WTC11 (cell line): ENCODE data around the gene FAM204A. TPM values are rescaled to one million over a fixed set of nuclear protein-coding genes. Genes with fewer than 3 reads are reported as not detected.
A peak's percentile ranks its signal among the peaks of the same experiment; 100 is the strongest.

Experiments used
- ATAC-seq: fragments of 200-7000 bp; cut with Tn5 transposase; 2 replicates; pipeline ENCODE4 v1.10.0; 2021; ENCODE audit warnings: mild to moderate bottlenecking, moderate library complexity
- CTCF ChIA-PET: fragments of 300-600 bp; sonication (Branson Sonifier 250); formaldehyde crosslinking; loops from one replicate; lab custom pipeline; 2021; ENCODE audit warnings: antibody characterized with exemption; lab: Charles Lee
- POLR2A ChIA-PET: fragments of 350-600 bp; sonication (Branson Sonifier 250); formaldehyde crosslinking; loops from one replicate; lab custom pipeline; 2021; ENCODE audit warnings: antibody characterized with exemption; lab: Charles Lee
- DNase-seq: peaks from one replicate; pipeline ENCODE4 v3.0.0; 2021; ENCODE audit warnings: low spot score
- H3K27ac Mint-ChIP-seq: 2 replicates; pipeline ENCODE4 v1.8.0; 2021; ENCODE audit warnings: mixed read lengths
- H3K27me3 Mint-ChIP-seq: 2 replicates; pipeline ENCODE4 v1.8.0; 2021; ENCODE audit warnings: low read depth, mild to moderate bottlenecking, moderate library complexity, mixed read lengths
- H3K36me3 Mint-ChIP-seq: 2 replicates; pipeline ENCODE4 v1.8.0; 2021; ENCODE audit warnings: mixed read lengths
- H3K4me1 Mint-ChIP-seq: 2 replicates; pipeline ENCODE4 v1.8.0; 2022; ENCODE audit warnings: mixed read lengths
- H3K4me3 Mint-ChIP-seq: 2 replicates; pipeline ENCODE4 v1.8.0; 2021; ENCODE audit warnings: mild to moderate bottlenecking, moderate library complexity, mixed read lengths
- H3K9me3 Mint-ChIP-seq: 2 replicates; pipeline ENCODE4 v1.8.0; 2021; ENCODE audit warnings: mixed read lengths
- ATF1 ChIP-seq: sonication (generic); formaldehyde crosslinking; IDR thresholded peaks from 2 replicates; pipeline ENCODE4 v1.8.1; 2023; ENCODE audit warnings: mild to moderate bottlenecking, moderate library complexity, missing genetic modification reagents
- ATF3 ChIP-seq: sonication (generic); formaldehyde crosslinking; conservative IDR thresholded peaks from 2 replicates; pipeline ENCODE4 v1.8.1; 2022; ENCODE audit warnings: mild to moderate bottlenecking, missing genetic modification reagents
- ATF6 ChIP-seq: sonication (generic); formaldehyde crosslinking; IDR thresholded peaks from 2 replicates; pipeline ENCODE4 v1.8.1; 2023; ENCODE audit warnings: mild to moderate bottlenecking, missing genetic modification reagents
- CREM ChIP-seq: sonication (generic); formaldehyde crosslinking; IDR thresholded peaks from 2 replicates; pipeline ENCODE4 v1.8.1; 2022; ENCODE audit warnings: mild to moderate bottlenecking, missing genetic modification reagents, moderate library complexity
- ERG ChIP-seq: fragments of 250-450 bp; sonication (Bioruptor Pico); IDR thresholded peaks from 2 replicates; pipeline ENCODE4 v1.8.0; 2021; ENCODE audit warnings: mild to moderate bottlenecking
- FOXP1 ChIP-seq: sonication (generic); formaldehyde crosslinking; IDR thresholded peaks from 2 replicates; pipeline ENCODE4 v1.8.0; 2022; ENCODE audit warnings: missing genetic modification reagents, mild to moderate bottlenecking, moderate library complexity, borderline replicate concordance
- IRF1 ChIP-seq: sonication (generic); formaldehyde crosslinking; IDR thresholded peaks from 2 replicates; pipeline ENCODE4 v1.8.0; 2023; ENCODE audit warnings: missing genetic modification reagents
- IRF2 ChIP-seq: sonication (generic); formaldehyde crosslinking; IDR thresholded peaks from 2 replicates; pipeline ENCODE4 v1.8.0; 2022; ENCODE audit warnings: low read depth, missing genetic modification reagents, borderline replicate concordance
- MAX ChIP-seq: sonication (generic); formaldehyde crosslinking; IDR thresholded peaks from 2 replicates; pipeline ENCODE4 v1.8.0; 2022; ENCODE audit warnings: mild to moderate bottlenecking, missing genetic modification reagents
- MXD4 ChIP-seq: fragments of 250-450 bp; sonication (Bioruptor Pico); IDR thresholded peaks from 2 replicates; pipeline ENCODE4 v1.8.0; 2021; ENCODE audit warnings: mild to moderate bottlenecking, moderate library complexity, borderline replicate concordance
- MYBL2 ChIP-seq: sonication (generic); formaldehyde crosslinking; IDR thresholded peaks from 2 replicates; pipeline ENCODE4 v1.8.1; 2023; ENCODE audit warnings: mild to moderate bottlenecking, moderate library complexity, missing genetic modification reagents
- NR2C2 ChIP-seq: sonication (generic); formaldehyde crosslinking; IDR thresholded peaks from 2 replicates; pipeline ENCODE4 v1.8.0; 2022; ENCODE audit warnings: mild to moderate bottlenecking, missing genetic modification reagents
- SMAD3 ChIP-seq: sonication (generic); formaldehyde crosslinking; IDR thresholded peaks from 2 replicates; pipeline ENCODE4 v1.8.0; 2022; ENCODE audit warnings: missing genetic modification reagents, mild to moderate bottlenecking, borderline replicate concordance
- USF2 ChIP-seq: sonication (generic); formaldehyde crosslinking; IDR thresholded peaks from 2 replicates; pipeline ENCODE4 v1.8.1; 2023; ENCODE audit warnings: mild to moderate bottlenecking, missing genetic modification reagents, moderate library complexity
- ZBTB21 ChIP-seq: sonication (generic); formaldehyde crosslinking; IDR thresholded peaks from 2 replicates; pipeline ENCODE4 v1.8.1; 2023; ENCODE audit warnings: mild to moderate bottlenecking, missing genetic modification reagents, borderline replicate concordance
- ZNF138 ChIP-seq: sonication (generic); formaldehyde crosslinking; conservative IDR thresholded peaks from 2 replicates; pipeline ENCODE4 v1.8.1; 2022; ENCODE audit warnings: mild to moderate bottlenecking, moderate library complexity, missing genetic modification reagents
- ZNF317 ChIP-seq: sonication (generic); formaldehyde crosslinking; IDR thresholded peaks from 2 replicates; pipeline ENCODE4 v1.8.1; 2023; ENCODE audit warnings: low read depth, mild to moderate bottlenecking, moderate library complexity, missing genetic modification reagents, borderline replicate concordance
- ZNF396 ChIP-seq: fragments of 250-450 bp; sonication (Bioruptor Pico); IDR thresholded peaks from 2 replicates; pipeline ENCODE4 v1.8.0; 2021; ENCODE audit warnings: mild to moderate bottlenecking, moderate library complexity, borderline replicate concordance
- ZNF512 ChIP-seq: sonication (generic); formaldehyde crosslinking; IDR thresholded peaks from 2 replicates; pipeline ENCODE4 v1.8.1; 2022; ENCODE audit warnings: missing genetic modification reagents, borderline replicate concordance
- total RNA-seq: library from RNA; stranded (reverse); gene quantifications from 3 replicates; pipeline ENCODE4 v1.2.3, GENCODE V29; 2021

The FAM204A gene
- total RNA-seq, 1 experiment from 2014 or later = 33.3 TPM

- TF ChIP-seq NR2C2 (no peak), ZNF512 (CRISPR knock-in tag) (no peak), IRF2 (no peak), ZNF396 (no peak), MAX (CRISPR knock-in tag) (no peak), ATF1 (CRISPR knock-in tag) (no peak), ATF3 (CRISPR knock-in tag) (no peak), ZNF317 (CRISPR knock-in tag) (no peak), SMAD3 (CRISPR knock-in tag) (no peak), FOXP1 (no peak)
- Mint-ChIP-seq H3K4me3 (peak overlapping the region; percentile 51), H3K9me3 (peaks cover 6% of the 10 kb centered on the region), H3K27ac (no peak overlapping the region), H3K4me1 (peaks cover 20% of the 10 kb centered on the region), H3K36me3 (peaks cover 1% of the 10 kb centered on the region; the same call in 1 of the 2 replicates), H3K27me3 (peaks cover 48% of the 10 kb centered on the region)
- DNase-seq = no peak
- peak; percentile 70 for ATAC-seq
- POLR2A ChIA-PET = no interaction called here
- CTCF ChIA-PET = interaction anchor here (1.1 to 2.1 kb wide), 3 partner anchors 13 to 734 kb away, joined by 3 to 16 read pairs (median 9); no protein-coding TSS in a partner anchor
These were observed 69.9 kb downstream of the FAM204A start for GRCh38 chr10:118272149-118272721.

- H3K9me3 Mint-ChIP-seq = no peaks in the 10 kb centered on the region
- peaks cover 26% of the 10 kb centered on the region for H3K4me1 Mint-ChIP-seq
- H3K36me3 Mint-ChIP-seq = no peaks in the 10 kb centered on the region
- H3K27ac Mint-ChIP-seq = no peak overlapping the region
- ChIA-PET POLR2A (interaction anchor here (0.6 kb wide), 1 partner anchor 70 kb away, joined by 6 read pairs; the partner anchor contains the start of gene FAM204A), CTCF (interaction anchor here (0.9 to 2.1 kb wide), 4 partner anchors 12 to 733 kb away, joined by 3 to 16 read pairs (median 6); no protein-coding TSS in a partner anchor)
- TF ChIP-seq USF2 (CRISPR knock-in tag) = no peak
- no peak for TF ChIP-seq ERG (CRISPR knock-in tag)
- TF ChIP-seq ZNF138 (CRISPR knock-in tag) = no peak
- no peak for TF ChIP-seq ZBTB21 (CRISPR knock-in tag)
- no peak for TF ChIP-seq IRF1
- no peak for TF ChIP-seq CREM (CRISPR knock-in tag)
- no peak for TF ChIP-seq SMAD3 (CRISPR knock-in tag)
- TF ChIP-seq MXD4 (CRISPR knock-in tag) = no peak
- no peak for TF ChIP-seq ATF6
- TF ChIP-seq MYBL2 (CRISPR knock-in tag) = no peak
- ATAC-seq = peak; percentile 30
- peak overlapping the region; percentile 51 for H3K4me3 Mint-ChIP-seq
- peaks cover 54% of the 10 kb centered on the region for H3K27me3 Mint-ChIP-seq
- DNase-seq = no peak
These were observed 70.5 kb downstream of the FAM204A start for GRCh38 chr10:118271671-118272070.
